ENCODE measurements around the gene MGAT3. TPM values are rescaled to one million over a fixed set of nuclear protein-coding genes. Genes with fewer than 3 reads are reported as not detected.
"Not testable (repeated sequence)": the region's sequence is repeated elsewhere in the genome, so short reads cannot be mapped to it uniquely, and the experiment has no call there.

MGAT3 gene
- total and polyA plus RNA-seq, 9 donors: 1.7 to 9.6 (median 4.7) TPM

DNA sequence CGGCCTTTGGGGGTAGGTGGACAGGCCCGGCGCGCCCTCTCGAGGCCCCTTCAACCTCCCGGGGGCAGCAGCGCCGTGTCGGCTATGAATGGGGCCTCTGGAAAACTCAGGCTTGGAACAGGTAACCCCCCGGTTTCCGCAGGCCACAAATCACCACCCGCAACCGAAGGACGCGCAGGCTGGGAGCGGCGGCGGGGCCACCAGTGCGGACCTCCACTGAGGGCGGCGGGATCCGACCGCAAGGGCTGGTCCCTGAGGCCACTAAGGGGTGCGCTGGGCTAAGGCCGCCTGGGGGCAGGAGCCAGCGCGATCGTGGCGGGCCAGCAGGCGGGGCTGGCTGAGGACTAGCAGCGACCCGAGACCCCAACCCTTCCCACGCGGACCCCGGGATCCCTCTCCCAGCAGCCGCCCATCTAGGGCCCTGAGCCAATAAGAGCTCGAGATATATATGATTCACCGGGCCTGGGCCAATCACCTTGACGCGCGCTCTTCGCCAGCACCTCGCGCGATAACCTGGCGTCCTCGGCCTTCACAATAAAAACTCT, 62.9 kb downstream of the MGAT3 start:
- Histone ChIP-seq H3K27ac (ENCODE audit: low read length) (peak overlapping the region; percentile 100), H3K27me3 (ENCODE audit: control insufficient read depth, insufficient read depth, low read length) (peaks cover 3% of the 10 kb centered on the region), H3K4me1 (ENCODE audit: control insufficient read depth, insufficient read depth, low read length) (peaks cover 44% of the 10 kb centered on the region), H3K36me3 (ENCODE audit: control insufficient read depth, insufficient read depth, low read length) (peaks cover 63% of the 10 kb centered on the region), H3K4me3 (ENCODE audit: low read length) (peak overlapping the region; percentile 100), H3K9me3 (replicated peaks; ENCODE audit: control insufficient read depth, low read depth, low read length) (no peaks in the 10 kb centered on the region)
- peak; percentile 100 for DNase-seq
- WGBS (ENCODE audit: insufficient coverage): 0% methylated on average over 47 of the region's 47 CpGs

DNA sequence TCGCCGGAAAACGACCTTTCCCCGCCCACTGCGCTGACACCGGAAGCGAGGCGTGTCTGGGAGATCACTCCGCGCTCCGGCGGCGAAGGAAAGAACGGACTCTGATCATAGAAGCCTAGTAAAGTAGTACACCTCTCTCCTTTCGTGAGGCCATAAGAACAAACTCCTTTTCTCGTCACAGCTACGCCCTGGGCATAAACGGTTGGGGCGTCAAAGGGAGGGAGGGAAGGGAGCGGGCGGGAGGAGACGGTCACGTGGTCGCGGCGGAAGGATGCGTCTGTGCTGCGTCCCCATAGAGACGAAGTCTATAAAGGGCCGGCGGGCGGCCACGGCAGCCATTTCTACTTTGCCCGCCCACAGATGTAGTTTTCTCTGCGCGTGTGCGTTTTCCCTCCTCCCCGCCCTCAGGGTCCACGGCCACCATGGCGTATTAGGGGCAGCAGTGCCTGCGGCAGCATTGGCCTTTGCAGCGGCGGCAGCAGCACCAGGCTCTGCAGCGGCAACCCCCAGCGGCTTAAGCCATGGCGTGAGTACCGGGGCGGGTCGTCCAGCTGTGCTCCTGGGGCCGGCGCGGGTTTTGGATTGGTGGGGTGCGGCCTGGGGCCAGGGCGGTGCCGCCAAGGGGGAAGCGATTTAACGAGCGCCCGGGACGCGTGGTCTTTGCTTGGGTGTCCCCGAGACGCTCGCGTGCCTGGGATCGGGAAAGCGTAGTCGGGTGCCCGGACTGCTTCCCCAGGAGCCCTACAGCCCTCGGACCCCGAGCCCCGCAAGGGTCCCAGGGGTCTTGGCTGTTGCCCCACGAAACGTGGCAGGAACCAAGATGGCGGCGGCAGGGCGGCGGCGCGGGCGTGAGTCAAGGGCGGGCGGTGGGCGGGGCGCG, 63.7 kb downstream of the MGAT3 start, which contains the start of gene ATF4:
Gene ATF4 (plus strand): TSS at position 337 of the 880 bp plus-strand sequence. CDS start 884 bp downstream, outside the sequence.
- peaks cover 3% of the 10 kb centered on the region for H3K27me3 ChIP-seq (ENCODE audit: control insufficient read depth, insufficient read depth, low read length)
- peaks cover 51% of the 10 kb centered on the region for H3K4me1 ChIP-seq (ENCODE audit: control insufficient read depth, insufficient read depth, low read length)
- H3K9me3 ChIP-seq (replicated peaks; ENCODE audit: control insufficient read depth, low read depth, low read length): no peaks in the 10 kb centered on the region
- peak; percentile 91 for DNase-seq
- peaks cover 63% of the 10 kb centered on the region for H3K36me3 ChIP-seq (ENCODE audit: control insufficient read depth, insufficient read depth, low read length)
- under 1% methylated on average over 80 of the region's 86 CpGs for WGBS (ENCODE audit: insufficient coverage)
- H3K4me3 ChIP-seq (ENCODE audit: low read length): peak within 1 kb of the TSS; percentile 100
- H3K27ac ChIP-seq (ENCODE audit: low read length): peak within 1 kb of the TSS; percentile 100

DNA sequence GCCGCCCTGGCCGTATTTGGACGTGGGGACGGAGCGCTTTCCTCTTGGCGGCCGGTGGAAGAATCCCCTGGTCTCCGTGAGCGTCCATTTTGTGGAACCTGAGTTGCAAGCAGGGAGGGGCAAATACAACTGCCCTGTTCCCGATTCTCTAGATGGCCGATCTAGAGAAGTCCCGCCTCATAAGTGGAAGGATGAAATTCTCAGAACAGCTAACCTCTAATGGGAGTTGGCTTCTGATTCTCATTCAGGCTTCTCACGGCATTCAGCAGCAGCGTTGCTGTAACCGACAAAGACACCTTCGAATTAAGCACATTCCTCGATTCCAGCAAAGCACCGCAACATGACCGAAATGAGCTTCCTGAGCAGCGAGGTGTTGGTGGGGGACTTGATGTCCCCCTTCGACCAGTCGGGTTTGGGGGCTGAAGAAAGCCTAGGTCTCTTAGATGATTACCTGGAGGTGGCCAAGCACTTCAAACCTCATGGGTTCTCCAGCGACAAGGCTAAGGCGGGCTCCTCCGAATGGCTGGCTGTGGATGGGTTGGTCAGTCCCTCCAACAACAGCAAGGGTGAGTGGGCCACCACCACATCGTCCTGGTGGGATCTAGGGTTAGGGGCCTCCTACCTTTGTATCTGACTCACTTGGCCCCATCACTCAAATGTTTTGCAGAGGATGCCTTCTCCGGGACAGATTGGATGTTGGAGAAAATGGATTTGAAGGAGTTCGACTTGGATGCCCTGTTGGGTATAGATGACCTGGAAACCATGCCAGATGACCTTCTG, 64.5 kb downstream of the MGAT3 start:
- DNase-seq; H3K27me3 ChIP-seq (ENCODE audit: control insufficient read depth, insufficient read depth, low read length); H3K9me3 ChIP-seq (replicated peaks; ENCODE audit: control insufficient read depth, low read depth, low read length): not testable (repeated sequence)
- 4% methylated on average over 16 of the region's 28 CpGs for WGBS (ENCODE audit: insufficient coverage)
- peaks cover 58% of the 10 kb centered on the region for H3K36me3 ChIP-seq (ENCODE audit: control insufficient read depth, insufficient read depth, low read length)
- H3K4me1 ChIP-seq (ENCODE audit: control insufficient read depth, insufficient read depth, low read length): peaks cover 55% of the 10 kb centered on the region
- H3K27ac ChIP-seq (ENCODE audit: low read length): peak overlapping the region; percentile 100
- peak overlapping the region; percentile 100 for H3K4me3 ChIP-seq (ENCODE audit: low read length)

DNA sequence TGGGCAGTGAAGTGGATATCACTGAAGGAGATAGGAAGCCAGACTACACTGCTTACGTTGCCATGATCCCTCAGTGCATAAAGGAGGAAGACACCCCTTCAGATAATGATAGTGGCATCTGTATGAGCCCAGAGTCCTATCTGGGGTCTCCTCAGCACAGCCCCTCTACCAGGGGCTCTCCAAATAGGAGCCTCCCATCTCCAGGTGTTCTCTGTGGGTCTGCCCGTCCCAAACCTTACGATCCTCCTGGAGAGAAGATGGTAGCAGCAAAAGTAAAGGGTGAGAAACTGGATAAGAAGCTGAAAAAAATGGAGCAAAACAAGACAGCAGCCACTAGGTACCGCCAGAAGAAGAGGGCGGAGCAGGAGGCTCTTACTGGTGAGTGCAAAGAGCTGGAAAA, 65.3 kb downstream of the MGAT3 start:
- H3K27me3 ChIP-seq (ENCODE audit: control insufficient read depth, insufficient read depth, low read length); DNase-seq; H3K9me3 ChIP-seq (replicated peaks; ENCODE audit: control insufficient read depth, low read depth, low read length): not testable (repeated sequence)
- H3K36me3 ChIP-seq (ENCODE audit: control insufficient read depth, insufficient read depth, low read length): peaks cover 54% of the 10 kb centered on the region
- H3K4me1 ChIP-seq (ENCODE audit: control insufficient read depth, insufficient read depth, low read length): peaks cover 58% of the 10 kb centered on the region
- H3K4me3 ChIP-seq (ENCODE audit: low read length): peak overlapping the region; percentile 100
- peak overlapping the region; percentile 100 for H3K27ac ChIP-seq (ENCODE audit: low read length)
- no CpG with 5 or more reads among the region's 5 CpGs for WGBS (ENCODE audit: insufficient coverage)

DNA sequence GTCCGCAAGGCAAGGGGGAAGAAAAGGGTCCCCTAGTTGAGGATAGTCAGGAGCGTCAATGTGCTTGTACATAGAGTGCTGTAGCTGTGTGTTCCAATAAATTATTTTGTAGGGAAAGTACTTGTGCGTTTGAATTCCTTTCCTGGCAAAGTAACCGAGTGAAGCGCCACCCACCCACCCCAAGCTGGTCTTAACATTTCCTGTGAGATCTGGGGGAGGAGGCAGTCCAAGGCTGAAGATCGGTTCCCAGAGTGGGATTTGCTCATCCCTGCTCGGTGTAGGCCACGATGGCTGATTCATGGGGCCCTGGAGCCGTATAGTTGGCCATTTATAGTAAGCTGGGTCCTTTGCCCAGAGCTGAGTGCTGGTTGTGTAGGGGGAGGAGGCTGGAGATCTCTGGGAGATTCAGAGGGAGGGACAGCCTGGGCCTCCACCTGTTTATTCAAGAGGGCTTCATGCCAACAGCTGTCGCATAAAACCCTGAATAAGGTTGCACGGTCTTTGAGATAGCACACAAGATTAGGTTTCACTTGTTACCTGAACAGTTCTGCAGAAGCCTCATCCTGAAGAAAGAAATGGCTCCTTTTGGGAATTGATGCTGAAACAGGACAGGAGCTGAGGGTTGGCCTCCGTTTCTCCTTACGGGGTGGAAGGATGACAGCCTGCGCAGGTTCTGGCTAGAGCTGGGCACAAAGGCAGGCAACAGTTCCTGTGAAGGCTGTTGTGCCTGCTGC, 65.9 kb downstream of the MGAT3 start:
- Histone ChIP-seq H3K36me3 (ENCODE audit: control insufficient read depth, insufficient read depth, low read length) (peaks cover 51% of the 10 kb centered on the region), H3K4me1 (ENCODE audit: control insufficient read depth, insufficient read depth, low read length) (peaks cover 62% of the 10 kb centered on the region), H3K4me3 (ENCODE audit: low read length) (peak overlapping the region; percentile 100), H3K27ac (ENCODE audit: low read length) (peak overlapping the region; percentile 100), H3K9me3 (replicated peaks; ENCODE audit: control insufficient read depth, low read depth, low read length) (no peaks in the 10 kb centered on the region), H3K27me3 (ENCODE audit: control insufficient read depth, insufficient read depth, low read length) (peaks cover 3% of the 10 kb centered on the region)
- WGBS (ENCODE audit: insufficient coverage): 17% methylated on average over 10 of the region's 14 CpGs
- peak; percentile 86 for DNase-seq

DNA sequence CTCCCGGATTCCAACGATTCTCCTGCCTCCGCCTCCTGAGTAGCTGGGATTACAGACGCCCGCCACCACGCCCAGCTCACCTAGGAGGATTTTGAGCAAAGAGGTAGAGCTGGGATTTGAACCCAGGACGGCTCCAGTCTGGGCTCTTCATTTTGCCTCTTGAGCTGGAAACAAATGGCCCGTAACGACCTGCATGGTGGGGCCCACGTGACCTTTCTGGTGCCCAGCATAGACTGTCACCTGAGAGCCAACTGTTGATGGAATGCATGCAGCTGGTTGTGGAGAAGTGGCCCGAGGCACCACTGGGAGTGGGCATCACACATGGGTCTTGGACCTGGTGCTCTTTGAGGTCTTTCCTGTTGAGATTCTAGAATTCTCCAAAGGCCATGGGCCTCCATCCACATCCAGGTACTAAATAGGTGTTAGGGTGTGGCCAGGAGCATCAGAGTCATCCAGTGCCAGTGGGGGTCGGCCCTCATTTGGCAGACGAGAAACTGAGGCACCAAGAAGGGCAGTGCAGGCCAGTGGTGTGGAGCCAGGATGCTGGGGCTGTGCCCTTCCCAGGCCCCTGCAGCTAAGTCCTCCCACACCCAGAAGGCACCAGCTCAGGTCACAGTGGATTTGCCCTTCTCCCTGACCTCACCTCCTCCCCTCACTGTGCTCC, 67.4 kb downstream of the MGAT3 start:
- peaks cover 67% of the 10 kb centered on the region for H3K4me1 ChIP-seq (ENCODE audit: control insufficient read depth, insufficient read depth, low read length)
- DNase-seq: peak; percentile 40
- peak overlapping the region; percentile 100 for H3K4me3 ChIP-seq (ENCODE audit: low read length)
- peak overlapping the region; percentile 65 for H3K27ac ChIP-seq (ENCODE audit: low read length)
- peaks cover 3% of the 10 kb centered on the region for H3K27me3 ChIP-seq (ENCODE audit: control insufficient read depth, insufficient read depth, low read length)
- H3K9me3 ChIP-seq (replicated peaks; ENCODE audit: control insufficient read depth, low read depth, low read length): no peaks in the 10 kb centered on the region
- H3K36me3 ChIP-seq (ENCODE audit: control insufficient read depth, insufficient read depth, low read length): peaks cover 63% of the 10 kb centered on the region
- WGBS (ENCODE audit: insufficient coverage): 49% methylated on average over 5 of the region's 13 CpGs

DNA sequence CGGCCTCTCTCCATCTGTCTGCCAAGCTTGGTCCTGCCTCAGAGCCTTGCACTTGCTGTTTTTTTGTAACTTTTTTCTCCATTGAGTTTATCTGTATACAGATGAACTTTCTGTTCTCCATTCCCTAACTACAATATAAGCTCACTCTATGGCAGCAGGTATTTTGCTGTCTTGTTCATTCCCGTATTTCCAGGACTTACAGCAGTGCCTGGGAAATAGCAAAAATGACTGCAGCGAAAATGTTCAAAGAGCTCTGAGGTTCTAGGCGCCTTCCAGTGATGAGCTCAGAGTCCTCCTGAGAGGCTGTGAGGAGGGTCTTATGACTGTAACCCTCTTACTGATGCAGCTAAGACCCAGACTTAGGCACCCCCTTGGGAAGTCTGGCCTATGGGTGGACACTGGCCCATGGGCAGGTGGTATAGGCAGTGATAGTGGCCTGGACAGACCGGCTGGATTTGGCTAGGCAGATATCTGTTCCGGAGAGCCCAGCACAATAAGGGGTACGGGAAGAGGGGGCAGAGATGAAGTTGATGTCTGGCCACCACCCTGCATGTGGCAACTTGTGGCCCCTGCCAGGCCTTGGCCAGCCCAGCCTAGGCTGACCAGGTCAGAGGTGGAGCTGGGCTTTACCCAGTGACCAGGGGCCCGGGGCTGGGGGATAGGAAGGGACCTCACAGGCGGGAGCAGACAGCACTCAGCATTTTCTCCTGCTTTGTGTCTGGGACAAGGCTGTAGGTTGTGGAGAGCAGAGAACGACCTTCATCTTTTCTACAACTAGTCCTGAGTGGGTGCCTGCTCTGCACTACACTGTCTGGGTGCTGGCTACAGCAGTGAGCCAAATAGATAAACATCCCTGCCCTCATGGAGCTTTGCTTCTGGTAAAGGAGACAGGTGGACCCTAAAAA, 68.2 kb downstream of the MGAT3 start:
- H3K4me3 ChIP-seq (ENCODE audit: low read length): no peak overlapping the region
- 72% methylated on average over 6 of the region's 10 CpGs for WGBS (ENCODE audit: insufficient coverage)
- peaks cover 70% of the 10 kb centered on the region for H3K4me1 ChIP-seq (ENCODE audit: control insufficient read depth, insufficient read depth, low read length)
- peaks cover 71% of the 10 kb centered on the region for H3K36me3 ChIP-seq (ENCODE audit: control insufficient read depth, insufficient read depth, low read length)
- peaks cover 3% of the 10 kb centered on the region for H3K27me3 ChIP-seq (ENCODE audit: control insufficient read depth, insufficient read depth, low read length)
- H3K9me3 ChIP-seq (replicated peaks; ENCODE audit: control insufficient read depth, low read depth, low read length): no peaks in the 10 kb centered on the region
- H3K27ac ChIP-seq (ENCODE audit: low read length): peak overlapping the region; percentile 65
- DNase-seq: no peak

DNA sequence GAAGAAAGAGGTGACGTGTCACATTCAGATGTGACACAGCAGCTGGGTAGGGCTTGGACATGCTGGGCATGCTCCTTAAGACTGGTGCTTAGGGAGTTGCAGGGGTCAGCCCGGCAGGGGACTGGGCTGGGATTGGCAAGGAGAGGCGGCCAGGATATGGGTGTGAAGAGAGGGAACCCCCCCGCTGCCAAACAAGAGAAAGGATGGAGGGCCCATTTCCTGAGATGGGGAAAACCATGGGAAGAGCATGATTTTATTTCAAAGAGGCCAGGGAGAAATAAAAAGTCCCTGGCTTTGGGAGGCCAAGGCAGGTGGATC, 68.8 kb downstream of the MGAT3 start:
- peaks cover 75% of the 10 kb centered on the region for H3K36me3 ChIP-seq (ENCODE audit: control insufficient read depth, insufficient read depth, low read length)
- peaks cover 70% of the 10 kb centered on the region for H3K4me1 ChIP-seq (ENCODE audit: control insufficient read depth, insufficient read depth, low read length)

More for the DNA sequence above, 68.8 kb downstream of the MGAT3 start:
- no peak for DNase-seq
- 66% methylated on average over 4 of the region's 4 CpGs for WGBS (ENCODE audit: insufficient coverage)
- H3K27me3 ChIP-seq (ENCODE audit: control insufficient read depth, insufficient read depth, low read length): peaks cover under 1% of the 10 kb centered on the region
- H3K27ac ChIP-seq (ENCODE audit: low read length): no peak overlapping the region
- H3K4me3 ChIP-seq (ENCODE audit: low read length): no peak overlapping the region
- H3K9me3 ChIP-seq (replicated peaks; ENCODE audit: control insufficient read depth, low read depth, low read length): no peaks in the 10 kb centered on the region
